ENCODE measurements around the gene KATNA1.

GRCh38 chr6:149567945-149568585, 80.4 kb downstream of the KATNA1 start:
- TF ChIP-seq CTCF (IDR thresholded peaks at IDR 0.05; ENCODE audit: low read depth, low read length, poor library complexity, severe bottlenecking), result no peak
- TF ChIP-seq EZH2phosphoT487 (IDR thresholded peaks at IDR 0.05; ENCODE audit: borderline replicate concordance, low read length), result no peak
